ENCODE results near the gene CALML5.

CALML5 gene

DNA sequence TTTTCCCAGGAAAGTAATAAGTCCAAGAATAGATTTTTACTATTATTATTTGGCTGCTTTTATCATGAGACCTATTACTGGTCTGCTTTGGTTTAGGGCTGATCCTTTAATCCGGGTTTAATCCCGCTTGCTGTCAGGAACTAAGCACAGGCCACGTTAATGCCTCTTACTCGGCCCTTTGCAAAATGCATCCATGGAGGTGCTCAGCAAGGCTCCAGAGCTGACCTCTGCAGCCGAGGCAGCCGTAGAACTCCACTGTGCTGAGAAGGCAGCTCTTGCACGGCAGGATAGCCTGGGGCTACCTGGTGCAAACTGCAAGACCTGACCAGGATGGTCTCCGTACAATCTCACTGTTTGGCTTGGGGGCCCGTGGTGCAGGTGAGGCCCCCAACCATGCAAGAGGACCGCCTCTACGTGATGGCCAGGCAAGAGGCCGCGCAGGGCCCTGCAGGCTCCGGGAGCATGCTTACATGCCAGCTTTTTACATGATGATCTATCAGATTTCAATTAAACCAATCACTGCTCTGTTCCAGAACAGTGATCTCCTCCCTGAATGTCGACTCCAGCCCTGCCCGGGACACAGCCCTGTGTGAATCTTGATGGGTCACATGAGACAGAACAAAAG is 15.0 kb upstream of the CALML5 start:
- peak; percentile 41 for DNase-seq

DNA sequence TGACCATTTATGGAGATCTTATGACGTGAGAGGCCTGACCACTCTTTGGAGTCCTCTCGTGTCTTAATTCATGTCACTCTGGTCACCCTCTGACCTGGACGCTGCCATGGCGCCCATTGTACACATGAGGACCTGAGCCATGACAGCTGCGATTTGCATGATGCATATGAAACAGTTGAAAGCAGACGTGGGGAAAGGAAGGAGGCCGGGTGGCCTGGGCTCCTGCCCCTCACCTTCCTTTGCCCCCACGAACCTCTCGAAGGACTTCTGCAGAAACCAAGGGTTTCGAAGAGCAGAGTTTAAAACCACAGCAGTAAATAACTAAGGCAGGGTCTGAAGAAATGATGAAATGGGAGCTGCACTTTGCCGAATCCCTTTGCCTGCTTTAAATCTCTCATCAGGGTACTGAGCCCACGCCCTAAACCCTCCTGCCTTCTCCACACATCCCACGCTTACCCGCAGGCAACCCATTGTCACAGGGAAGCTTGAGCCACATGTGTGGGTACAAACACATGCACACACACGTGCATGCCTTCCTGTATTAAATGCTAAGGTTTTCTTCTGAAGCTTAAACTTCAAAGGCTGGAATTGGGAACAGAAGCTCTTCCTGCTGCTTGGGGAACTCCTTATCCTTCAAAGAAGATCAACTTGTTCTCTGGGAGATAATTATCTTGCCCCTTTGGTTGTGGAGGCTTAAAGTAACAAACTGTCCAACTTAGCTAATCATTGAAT is 13.7 kb upstream of the CALML5 start:
- peak; percentile 25 for DNase-seq

DNA sequence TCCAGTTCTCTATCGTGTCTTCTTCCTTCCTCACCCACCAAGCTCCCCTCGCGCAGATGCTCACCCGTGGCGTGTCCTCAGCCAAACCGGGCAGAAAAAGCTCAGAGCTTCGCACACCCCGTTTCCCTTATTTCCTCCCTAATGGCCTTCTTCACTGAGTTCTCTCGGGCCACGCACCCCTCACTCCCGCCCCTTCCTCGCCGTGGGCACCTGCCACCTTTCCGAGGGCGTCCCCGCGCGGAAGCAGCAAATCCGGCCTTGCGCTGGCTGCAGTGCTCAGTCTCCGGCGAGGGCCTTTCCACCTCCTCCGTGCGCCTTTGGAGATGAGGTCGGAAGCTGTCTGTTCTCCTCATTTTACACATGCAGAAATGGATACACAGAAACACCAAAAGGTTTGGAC is 13.0 kb upstream of the CALML5 start:
- no peak for DNase-seq

GRCh38 chr10:5511885-5512280 is 12.5 kb upstream of the CALML5 start:
- no peak for DNase-seq

- DNase-seq, result no peak
Measured at GRCh38 chr10:5511231-5511884, 12.0 kb upstream of the CALML5 start.

DNA sequence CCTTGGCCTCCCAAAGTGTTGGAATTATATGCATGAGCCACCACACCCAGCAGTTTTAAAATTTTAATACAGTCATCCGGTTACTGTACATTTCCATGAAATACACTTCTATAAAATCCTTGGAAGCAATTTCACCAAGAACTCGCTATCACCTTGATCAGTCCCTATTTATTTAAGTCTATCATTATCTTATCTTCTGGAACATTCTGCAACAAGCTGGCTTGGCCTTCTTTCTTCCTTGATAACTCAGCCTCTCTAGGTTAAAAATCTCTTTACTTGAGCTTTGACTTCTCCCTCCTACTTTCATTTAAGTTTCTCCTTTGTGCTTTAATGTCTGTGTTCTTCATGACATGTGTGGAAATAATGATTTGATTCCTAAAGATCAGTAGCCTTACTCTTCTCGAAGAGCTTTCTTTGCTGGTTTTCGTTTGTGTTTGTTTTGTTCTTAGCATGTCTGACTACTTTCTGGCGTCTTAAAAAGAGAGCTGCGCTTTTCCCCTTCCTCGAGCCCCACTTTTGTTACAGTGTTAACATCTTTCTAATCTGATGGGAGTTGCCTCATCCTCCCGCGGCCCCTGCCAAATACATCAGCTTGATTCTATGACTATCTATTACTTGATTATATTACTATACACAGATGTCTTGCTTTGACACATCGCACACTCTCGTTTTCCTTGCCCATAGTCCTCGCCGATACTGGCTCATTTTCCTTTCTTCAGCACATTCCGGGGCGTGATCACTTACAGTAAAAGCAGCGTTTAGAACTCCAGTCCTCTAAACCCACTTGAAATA is 11.1 kb upstream of the CALML5 start:
- DNase-seq, result no peak

DNA sequence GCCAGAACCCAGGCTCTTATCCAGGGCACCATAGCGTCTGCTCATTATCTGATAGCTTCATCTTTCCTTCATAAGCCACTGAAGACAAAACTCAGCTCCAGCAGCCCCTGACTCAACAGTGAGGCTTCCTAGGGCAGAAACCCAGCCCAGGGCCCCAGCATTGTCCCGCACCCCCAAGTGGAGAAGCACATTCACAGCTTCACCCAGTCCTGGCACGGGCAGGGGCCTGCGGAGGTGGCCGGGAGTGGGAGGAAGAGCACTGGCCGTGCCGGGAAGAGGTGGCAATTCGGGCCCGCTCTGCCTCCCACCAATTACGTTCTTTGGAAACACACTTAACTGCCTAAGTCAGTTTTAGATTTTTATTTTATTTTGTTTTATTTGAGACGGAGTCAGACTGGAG is 10.3 kb upstream of the CALML5 start:
- no peak for DNase-seq

DNA sequence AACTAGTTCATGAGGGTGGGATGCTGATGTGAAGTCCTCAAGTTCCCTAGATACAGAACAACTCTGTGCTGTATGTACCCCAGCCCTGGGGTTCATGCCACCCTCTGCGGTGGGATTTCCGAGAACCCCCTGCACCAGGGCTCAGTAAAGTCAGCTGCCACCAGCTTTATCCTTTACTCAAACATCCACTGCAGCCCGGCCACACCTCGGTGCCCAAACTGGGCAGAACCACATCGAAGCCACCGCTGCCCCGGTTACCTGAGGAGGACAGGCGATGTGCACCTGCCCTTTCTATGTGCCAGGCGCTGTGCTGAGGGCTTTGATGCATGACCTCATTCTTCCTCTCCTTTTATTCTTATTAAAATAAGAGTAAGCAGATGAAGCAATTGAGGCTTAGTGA is 9.9 kb upstream of the CALML5 start:
- DNase-seq, result no peak

DNA sequence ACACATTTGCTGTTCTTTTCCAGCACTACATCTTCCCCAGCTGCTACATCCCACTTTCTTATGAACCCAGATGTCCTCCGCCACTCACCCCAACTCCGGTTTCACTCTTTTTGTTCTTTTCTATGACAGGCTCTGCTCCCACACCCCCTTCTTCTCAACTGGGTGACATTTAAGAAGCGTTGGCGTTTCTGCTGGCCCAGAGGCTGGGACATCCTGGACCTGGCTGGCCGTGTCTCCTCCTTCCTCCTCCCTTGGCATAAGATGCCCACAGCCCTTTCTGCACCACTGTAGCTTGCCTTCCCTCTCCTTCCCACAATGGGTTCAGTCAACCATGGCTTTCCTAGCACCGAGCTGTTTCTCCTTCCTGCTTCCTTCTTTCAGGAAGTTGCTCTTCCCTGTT is 9.4 kb upstream of the CALML5 start:
- DNase-seq, result no peak

GRCh38 chr10:5508161-5508604 is 8.8 kb upstream of the CALML5 start:
- no peak for DNase-seq

DNA sequence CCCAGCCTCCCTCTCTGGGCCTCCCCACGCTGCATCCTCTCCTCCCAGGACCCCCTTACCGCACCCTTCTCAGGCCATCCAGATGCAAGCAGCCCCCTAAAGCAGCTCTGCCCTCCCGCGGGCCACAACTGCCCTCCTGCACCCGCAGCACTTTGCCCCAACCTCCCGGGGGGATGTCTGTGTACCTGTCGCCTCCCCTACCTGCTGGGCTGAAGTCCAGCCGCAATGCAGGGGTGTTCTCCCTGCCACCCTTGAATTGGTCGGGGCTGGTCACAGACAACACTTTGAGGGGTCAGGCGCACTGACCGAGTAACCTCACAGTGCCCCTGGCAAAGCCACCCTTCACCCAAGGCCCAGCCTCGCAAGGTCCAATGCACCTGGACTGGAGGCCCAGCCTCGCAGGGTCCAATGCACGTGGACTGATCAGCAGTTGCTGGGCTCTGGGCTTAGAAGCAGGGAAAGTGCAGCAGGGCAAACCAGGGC is 8.3 kb upstream of the CALML5 start:
- no peak for DNase-seq

- no peak for DNase-seq
Measured at GRCh38 chr10:5506751-5507648, 7.6 kb upstream of the CALML5 start.

DNA sequence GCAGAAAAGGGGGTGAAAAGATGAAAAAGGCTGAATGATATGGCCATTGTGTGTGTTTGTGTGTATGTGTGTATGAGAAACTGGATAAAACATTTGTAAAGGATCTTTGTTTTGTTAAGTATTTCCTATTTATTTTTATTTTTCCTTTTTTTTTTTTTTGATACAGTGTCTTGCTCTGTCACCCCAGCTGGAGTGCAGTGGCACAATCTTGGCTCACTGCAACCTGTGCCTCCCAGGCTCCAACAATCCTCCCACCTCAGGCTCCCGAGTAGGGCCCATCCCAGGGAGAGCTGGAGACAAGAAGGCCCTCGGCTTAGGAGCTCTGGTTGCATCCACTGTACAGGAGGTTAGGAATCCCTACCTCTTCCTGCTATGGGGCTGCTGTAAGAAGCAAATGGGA is 6.9 kb upstream of the CALML5 start:
- DNase-seq, result no peak

DNA sequence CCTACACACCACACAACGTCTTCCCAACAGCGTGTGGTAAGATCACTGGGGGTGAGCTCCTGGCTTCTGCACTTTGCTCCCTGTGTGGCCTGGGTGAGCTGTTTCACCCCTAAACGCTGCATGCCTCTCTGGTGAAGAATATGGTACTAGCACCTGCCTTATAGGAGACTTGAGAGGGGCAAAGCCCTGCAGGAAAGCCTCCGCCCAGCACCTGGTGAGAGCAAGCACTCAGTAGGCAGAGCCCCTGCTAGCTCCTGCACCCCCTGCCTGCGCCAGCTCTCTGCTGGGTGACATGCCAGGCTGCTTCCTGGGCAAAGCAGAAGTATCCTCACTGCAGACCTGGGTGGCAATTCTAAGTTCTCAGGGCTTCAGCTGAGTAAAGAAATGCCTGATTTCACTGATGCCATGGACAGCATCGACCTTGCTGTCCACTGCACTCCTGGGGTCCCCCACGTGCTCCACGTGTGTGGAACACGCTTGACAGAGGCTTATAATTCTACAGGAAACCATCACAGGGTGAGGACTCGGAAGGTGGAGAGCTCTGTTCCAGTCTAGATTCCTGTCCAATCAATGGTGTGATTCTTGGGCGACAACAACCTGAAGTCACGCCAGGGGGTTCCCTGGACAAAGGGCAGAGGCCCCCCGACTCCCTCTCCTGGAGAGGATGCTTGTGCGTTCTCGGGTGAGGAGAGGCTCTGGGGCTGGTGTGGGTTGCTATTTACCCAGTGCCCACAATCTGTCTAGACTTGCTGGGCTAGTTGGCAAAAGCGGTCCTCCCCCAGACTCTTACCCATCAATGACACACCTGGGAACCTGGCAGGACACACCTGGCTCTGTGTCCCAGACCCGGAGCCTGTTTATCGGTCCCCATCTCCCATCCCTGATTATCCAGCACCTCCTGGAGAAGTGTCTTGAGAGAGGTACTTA is 5.0 kb upstream of the CALML5 start:
- DNase-seq, result no peak

DNA sequence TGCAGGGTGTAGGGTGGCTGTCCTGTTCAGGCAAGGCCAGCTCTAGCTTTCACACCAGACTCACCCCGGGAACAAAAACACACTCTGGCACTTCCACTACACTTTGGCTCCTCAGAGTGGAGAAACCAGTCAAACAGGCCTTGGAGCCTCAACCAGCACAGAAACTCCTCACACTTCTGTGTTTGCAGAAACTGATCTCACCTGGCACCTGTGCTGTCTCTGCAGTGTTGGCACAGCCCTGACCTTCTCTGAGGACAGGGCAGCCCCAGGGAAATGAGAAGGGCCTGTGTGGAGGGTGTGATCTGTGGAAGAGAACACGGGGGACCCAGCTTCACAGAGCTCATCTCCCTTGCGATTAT is 4.1 kb upstream of the CALML5 start:
- peak; percentile 31 for DNase-seq

DNA sequence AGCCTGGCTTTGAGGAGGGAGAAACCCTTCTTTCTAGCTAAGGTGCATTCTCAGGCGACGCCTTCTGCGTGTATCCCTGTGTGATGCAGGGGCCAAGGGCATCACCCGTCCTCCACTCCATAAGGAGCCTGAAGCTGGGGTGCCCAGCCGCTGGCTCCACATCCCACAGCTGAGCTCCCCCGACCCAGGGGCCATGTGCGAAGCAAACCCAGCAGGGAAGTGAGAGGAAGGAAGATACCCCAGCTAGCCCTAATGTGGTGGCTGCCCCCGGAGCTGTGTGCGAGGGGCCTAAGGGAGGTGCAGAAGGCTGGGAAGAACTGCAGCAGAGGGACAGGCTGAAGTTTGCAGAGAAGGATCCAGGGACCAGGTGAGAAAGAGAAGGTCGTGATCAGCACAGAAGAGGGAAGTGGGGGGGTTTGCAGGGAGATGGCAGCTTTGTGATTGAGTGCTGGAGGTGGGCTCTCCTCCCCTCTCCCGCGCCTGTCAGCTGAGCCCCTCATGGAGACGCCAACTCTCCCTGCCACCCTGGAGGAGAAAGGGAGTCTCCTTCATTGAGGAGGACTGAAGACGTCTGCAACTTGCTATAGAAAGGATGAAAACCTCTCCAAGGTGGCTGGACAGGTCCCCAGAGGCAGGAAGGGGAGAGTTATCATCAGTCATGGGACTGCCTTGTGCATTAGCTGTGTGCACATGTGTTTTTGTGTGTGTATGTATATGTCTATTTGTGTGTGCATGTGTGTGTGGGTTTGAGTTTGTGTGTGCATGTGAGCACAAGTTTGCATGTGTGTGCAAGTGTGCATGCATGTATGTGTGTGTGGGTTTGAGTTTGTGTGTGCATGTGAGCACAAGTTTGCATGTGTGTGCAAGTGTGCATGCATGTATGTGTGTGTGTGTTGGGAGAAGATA is 3.5 kb upstream of the CALML5 start:
- DNase-seq, result no peak

GRCh38 chr10:5502061-5502521 is 2.7 kb upstream of the CALML5 start:
- DNase-seq, result no peak

DNA sequence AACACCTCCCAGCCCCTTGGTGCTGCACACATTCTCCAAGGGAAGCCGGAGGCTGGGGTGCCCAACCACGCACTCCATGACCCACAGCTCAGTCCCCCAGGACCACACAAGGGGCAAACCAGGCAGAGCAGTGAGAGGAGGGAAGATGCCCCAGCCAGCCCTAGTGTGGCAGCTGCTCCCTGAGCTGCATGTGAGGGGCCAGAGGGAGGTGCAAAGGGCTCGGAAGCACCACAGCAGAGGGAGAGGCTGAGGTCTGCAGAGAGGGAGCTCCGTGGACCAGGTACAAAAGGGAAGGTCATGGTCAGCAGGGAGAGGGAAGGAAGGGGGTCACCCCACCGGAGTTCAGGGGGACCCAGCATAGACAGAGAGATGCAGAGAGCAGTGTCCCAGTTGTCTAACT is 1.5 kb upstream of the CALML5 start:
- no peak for DNase-seq

GRCh38 chr10:5500162-5500670 is 846 bp upstream of the CALML5 start:
- DNase-seq, result no peak

Data from eye (tissue), 1 donor.